GM18867 (cell line): ENCODE results near the gene CABP7.

ENCODE experiments used
- ATAC-seq: cut with Tn5 transposase; IDR thresholded peaks from one replicate; pipeline ENCODE4 v1.9.1; 2021; ENCODE audit warnings: mild to moderate bottlenecking, moderate library complexity; ENCODE audit not compliant: unreplicated experiment

Gene CABP7

DNA sequence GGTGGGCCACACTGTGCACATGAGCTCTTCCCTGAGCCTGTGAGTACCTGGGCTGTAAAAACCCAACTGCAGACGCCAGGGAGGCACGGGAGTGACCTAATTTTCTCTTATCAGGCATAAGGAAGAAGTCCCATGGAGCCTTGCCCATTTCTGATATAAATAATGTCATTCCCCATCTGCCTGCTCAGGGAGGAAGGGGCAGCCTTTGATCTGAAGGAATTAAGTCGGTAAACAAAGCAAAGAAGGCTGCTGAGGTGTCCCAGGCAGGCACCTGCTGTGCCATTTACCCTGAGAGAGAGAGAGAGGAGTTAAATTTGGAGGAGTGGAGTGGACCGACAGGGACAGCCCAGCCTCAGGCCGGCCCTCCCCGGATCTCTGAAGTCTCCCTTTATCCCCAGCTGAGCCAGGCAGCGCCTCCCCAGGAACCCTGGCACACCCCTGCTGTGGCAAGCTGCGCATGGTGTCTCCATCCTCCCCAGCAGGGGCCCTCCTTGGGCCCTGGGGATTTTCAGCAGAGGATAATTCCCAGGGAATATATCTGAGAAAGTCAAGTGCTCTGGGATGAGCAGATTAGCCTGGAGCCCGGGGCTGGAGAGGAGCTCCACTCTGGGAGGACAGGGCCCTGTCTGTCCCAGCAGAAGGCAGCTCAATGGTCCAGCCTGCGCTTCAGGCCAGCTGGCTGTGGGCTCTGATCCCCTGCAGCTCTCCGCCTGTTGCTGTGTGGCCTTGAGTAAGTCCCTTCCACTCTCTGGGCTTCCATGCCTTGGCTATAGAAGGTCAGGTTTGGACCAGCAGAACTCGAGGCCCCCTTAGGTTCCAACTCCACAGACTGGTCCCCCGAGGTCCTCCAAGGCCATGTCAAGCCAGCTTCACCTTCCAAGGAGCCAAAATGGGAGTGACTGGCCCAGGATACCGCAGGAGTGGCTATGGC, 17.5 kb upstream of the CABP7 start:
- ATAC-seq = no peak

DNA sequence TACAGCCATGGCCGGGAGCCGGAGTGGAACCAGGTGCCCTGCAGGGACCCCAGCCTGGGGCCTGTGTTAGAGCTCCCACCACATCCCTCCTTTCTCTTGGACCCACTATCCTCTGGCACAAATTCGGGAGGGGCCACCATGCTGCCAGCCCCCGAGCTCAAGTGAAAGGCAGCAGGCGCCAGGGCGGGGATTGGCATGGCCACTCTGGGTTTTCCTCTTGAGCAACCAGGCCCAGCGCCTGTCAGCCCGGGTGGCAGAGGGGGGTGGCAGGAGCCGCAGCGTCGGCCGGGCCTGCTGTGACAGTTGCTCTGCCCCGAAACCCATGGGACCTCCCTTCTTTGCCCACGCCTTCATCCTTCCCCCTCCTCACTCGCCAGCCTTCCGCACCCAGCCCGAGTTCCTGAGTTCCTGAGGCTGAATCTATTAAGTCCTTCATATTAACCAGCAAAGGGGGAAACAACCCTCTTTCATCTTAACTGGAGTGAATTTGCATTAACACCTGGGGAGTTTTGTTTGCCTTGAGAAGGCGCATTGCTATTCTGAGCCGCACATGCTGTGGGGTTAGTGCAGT, 16.8 kb upstream of the CABP7 start:
- no peak for ATAC-seq

DNA sequence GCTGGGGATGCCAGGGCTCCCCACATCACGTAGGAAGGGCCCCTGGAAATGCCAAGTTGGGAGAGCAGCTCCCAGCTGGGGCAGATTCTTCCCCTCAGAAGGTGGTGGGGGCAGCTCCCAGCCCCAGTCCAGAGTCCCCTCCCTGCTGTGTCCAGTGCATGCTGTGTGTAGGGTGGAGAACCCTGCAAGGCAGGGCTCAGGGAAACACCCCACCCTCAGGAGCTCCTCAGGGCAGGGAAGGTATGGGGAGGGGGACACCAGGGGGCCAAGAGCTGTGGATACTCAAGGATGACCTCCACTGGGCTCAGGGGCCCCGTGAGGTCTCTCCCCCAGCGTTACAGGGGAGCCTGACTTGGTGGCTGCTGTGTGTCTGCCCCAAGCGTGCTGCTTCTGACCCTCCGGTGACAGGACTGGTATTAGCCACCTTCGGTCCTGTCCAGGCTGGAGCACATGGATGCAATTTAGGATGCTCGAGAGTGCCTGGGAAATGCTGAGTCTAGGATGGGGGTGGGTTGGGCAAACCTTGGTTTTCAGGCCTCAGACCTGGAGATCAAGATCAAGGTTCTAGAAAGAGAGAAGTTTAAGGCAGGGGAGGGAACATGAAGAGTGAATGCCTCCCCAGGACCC, 16.1 kb upstream of the CABP7 start:
- no peak for ATAC-seq

DNA sequence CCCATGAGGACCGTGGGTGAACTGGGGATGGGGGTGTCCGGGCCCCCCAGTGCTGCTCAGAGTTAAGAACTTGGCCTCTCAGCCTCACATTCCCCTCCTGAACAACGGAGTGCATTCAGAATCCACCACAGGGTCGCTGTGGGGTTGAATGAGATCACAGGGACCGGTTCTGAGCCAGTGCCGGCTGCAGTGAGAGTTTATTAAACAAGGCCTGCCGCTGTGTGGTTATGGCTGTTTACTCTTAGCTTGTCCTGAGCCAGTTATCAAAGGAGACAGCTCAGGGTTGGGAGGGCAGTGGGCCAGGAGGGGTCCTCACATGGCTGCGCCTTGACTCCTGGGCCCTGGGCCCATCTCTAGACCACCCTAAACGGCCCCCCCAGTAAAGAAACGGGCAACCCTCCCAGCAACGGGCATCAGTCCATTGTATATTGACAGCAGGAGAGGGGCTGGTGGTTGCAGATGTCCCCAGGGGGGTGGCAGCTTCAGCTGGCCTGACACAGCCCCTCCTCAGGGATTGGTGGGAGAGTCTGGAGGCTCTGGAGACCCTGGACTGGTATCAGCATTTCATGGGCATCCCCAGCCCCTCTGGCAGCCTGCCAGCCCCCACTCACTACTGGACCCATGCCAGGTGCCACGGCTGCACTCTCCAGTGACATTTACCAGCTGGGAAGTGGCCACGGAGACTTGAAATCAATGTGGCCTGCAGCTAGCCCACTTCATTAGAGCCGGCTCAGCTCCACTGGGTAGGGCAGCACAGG, 15.1 kb upstream of the CABP7 start:
- ATAC-seq = no peak

DNA sequence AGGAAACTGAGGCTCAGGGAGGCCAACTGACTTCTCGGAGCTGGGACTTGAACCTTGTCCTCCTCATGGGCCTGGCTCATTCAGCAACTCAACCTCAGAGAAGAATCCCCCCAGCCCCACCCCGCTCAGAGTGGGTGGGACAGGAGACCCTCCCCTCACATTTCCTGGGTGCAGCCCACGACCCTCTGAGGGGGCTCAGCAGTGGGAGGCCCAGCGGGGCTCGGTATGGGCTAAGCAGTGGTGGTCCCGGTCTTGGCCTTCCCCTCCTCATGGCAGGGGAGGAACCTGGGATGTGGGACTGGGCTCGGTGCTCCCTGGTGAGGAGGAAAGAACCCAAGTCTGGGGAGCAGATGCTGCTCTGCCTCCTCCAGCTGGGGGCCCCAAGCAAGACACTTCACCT, 14.2 kb upstream of the CABP7 start:
- ATAC-seq = no peak

DNA sequence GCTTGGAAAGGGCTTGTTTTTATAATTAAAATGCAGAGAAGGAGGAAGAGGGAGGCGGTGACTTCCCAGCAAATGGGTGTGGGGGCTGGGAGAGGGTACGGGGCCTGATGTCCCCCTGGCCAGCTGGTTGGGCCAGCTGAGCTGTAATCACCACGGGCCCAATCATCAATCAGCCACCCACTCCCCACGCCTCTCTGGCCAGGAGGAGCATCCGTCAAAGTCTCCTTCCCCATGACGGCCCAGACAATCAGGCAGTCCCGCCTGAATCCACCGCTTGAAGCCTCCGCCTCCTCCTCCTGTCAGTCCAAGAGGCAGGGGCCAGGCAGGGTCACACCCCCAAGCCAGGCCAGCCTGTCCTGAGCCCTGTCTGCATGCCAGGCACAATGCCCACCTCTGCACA, 13.3 kb upstream of the CABP7 start:
- no peak for ATAC-seq

DNA sequence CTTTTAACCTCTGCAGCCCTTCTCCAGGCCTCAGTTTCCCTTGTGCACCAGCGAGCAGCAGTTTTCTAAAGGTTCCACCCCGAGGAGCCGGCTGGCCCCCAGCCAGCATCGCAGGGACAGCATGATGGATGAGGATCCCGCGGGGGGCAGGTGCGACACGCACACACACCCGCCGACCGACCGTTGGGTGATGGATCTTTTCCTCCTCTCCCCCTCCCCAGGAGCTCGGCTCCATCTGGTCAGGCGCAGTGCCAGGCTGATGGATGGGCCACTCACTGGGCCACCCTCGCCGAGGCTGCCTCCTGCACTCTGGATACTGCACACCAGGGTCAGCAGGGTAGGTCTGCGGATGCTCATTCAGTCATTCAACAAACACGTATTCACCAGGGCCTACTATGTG, 12.8 kb upstream of the CABP7 start:
- no peak for ATAC-seq

DNA sequence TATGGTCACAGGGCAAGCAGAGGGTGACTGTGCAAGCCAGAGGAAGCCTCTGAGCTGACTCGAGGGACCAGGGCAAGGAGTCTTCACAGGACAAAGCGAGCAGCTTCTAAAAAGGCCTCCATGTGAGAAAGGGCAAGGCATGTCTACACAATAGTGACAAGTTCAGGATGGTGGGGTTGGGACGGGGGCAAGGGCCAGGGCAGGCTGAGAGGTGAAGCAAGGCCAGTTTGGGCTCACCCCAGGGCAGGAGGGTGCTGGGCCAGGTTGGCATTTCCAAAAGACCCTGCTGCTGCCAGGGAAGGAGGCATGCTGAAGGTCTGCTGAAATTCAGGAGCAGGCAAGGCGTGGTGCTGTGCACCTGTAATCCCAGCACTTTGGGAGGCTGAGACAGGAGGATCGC, 12.3 kb upstream of the CABP7 start:
- no peak for ATAC-seq

DNA sequence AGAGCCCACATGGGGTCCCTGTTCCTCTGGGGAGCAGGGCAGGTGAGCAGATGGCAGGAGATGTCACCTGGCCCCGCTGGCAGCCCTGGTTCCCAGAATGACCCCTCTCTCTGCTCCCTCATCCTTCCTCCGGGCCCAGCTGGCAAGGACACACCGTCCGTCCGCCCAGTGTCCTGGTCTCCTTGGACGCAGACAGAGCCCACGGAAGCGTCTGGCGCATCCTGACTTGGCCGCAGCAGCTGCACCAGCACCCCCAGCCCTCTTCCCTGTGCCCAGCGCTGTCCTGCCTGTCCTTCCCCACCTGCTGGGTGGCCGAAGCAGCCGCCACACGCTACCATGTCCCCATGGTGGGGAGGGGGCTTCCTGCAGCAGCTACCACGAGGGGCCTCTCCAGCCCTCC, 9.6 kb upstream of the CABP7 start:
- no peak for ATAC-seq

DNA sequence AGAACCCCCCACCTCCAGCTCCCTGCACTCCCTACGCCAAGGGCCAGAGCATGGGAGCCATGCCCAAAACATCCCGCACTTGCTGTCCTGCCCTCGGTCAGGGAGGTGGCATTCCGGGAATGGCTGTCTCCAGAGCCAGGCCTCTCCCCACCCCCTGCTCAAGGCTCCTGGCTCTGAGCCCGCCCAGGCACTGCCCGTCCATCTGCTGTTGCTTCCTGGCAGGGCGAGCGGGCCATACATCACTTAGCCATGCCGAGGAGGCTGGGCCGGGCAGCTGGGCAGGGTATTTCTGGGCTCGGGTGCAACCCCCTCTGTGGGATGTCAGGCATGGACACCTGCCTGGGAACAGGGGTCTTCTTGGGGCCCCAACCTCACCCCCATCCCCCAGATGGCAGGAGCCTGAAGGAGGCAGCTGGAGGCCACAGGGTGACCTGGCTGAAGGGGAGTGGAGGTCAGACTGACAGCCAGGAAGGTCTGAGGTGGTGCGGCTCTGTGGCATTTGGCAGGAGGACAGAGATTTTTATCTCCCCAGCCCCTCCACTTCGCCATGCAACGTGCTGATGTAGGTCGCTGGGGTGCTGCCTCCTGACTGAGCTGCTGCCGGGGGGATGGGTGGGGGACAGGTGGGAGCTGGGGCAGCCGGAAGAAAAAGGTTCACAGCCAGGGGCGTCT, 8.7 kb upstream of the CABP7 start:
- no peak for ATAC-seq

DNA sequence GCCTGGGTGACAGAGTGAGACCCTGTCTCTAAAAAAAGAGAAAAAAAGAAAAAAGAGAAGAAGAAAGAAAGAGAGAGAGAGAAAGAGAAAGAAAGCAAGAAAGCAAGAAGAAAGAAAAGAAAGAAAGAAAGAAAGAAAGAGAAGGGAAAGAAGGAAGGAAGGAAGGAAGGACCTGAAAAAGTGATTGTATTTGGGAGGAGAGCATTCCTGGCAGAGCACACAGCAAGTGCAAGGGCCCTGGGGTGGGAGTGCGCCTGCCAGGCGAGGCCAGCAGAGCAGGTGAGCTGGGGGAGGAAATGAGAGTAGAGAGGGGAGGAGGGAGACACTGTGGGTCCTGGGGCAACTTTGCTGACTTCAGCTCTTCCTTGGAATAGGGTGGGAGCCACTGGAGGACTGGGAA, 7.7 kb upstream of the CABP7 start:
- no peak for ATAC-seq

DNA sequence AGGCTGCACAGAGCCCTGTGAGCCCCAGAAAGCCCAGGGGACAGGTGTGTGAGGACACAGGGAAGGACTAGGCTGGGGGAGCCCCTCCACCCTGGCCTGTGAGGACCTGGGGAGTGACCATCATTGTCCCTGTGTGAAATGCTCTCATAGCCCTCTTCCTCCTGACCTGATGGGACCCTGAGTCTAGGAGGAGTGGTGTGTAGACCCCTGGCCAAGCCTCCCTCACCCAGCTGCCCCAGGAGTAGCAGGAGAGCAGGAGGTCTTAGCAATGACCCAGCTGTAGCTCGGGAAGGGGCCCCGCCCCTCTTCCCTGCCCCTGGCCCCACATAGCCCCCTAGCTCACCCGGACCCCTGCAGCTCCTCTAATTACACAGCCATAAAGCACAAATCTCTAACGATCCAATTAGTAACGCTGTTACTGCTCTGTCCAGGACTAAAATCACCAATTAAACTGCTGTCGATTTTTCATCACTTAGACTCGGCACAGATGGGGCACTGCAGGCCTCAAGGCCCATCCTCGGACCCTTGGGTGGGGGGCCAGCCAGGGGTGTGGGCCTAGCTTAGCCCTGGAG, 6.6 kb upstream of the CABP7 start:
- no peak for ATAC-seq

DNA sequence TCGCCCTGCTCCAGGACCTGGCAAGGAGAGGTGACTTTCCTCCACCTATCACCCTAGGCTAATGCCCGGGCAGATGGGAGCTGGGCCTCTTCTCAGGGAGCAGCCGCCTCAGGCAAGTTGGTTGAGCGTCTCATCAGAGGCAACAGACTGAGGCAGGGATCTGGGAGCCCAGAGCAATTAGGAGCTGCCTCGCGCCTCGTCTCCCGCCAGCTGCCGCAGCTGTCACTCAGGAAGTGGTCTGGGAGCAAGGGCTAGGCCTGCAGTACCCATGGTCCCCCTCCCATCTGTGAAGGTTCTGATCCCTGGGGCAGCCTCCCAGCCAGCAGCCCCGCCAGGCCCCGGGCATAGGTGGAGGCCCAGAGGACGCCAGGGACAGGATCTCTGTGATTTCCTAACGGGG, 4.6 kb upstream of the CABP7 start:
- no peak for ATAC-seq

DNA sequence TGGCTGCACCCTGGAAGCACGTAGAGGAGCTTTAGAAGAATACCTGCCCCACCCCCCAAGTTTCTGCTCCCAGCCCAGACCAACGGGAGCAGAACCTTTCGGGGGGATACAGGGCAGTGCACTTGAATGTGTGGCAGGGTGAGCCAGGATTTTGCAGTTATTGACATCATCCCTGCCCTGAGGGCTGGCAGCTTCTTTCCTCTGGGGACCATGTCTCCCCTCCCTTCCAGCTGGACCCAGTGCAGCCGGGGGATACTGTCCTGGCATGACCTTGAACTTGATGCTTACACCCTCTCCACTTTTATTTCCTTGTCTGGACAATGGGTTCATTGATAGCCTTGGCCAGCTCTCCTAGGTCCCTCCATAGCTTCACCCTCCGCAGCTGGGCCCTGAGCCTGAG, 4.1 kb upstream of the CABP7 start:
- no peak for ATAC-seq

DNA sequence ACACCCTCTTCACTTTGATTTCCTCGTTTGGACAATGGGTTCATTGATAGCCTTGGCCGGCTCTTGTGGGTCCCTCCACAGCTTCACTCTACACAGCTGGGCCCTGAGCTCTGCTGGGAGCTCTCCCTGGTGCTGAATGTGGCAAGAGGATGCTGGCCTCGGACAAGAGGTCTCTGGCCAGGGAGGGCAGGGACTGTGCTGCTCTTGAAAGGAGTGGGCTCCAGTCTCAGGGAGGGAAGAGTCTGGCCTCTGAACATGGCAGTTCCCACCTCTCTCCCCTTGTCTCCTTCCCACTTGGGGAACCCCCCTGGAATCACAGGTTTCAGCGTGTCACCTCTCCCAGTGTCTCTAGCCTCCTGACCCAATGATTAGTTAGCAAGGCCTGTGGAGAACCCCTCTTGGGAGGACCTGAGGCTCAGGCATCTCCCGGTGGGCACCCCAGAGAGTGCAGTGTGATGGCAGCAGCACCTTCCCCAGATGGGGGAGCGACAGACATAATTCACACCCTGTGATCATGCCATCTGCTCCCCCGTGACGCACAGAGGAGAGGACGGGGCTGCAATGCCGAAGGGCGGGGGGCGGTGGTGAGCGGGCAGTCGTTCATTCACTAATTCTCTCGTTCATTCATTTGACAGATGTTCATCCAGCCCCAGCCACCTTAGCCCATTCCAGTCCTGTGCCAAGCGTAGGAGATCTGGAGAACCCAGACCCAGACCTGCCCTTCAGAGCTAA, 2.8 kb upstream of the CABP7 start:
- no peak for ATAC-seq

DNA sequence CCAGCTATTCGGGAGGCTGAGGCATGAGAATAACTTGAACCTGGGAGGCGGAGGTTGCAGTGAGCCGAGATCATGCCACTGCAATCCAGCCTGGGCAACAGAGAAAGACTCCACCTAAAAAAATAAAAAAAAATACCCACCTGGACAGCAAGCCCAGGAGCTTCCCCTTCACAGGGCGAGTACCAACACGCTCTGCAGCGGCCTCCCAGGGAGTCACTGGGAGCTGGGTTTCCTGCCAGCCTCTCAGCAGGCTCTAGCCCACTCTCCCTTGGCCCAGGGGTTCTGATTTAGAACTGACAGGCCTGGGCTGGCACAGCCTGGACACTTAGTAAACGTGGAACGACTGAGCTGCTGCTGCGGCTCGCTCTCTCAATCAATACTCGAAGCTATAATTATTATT, 2.0 kb upstream of the CABP7 start:
- ATAC-seq = no peak

DNA sequence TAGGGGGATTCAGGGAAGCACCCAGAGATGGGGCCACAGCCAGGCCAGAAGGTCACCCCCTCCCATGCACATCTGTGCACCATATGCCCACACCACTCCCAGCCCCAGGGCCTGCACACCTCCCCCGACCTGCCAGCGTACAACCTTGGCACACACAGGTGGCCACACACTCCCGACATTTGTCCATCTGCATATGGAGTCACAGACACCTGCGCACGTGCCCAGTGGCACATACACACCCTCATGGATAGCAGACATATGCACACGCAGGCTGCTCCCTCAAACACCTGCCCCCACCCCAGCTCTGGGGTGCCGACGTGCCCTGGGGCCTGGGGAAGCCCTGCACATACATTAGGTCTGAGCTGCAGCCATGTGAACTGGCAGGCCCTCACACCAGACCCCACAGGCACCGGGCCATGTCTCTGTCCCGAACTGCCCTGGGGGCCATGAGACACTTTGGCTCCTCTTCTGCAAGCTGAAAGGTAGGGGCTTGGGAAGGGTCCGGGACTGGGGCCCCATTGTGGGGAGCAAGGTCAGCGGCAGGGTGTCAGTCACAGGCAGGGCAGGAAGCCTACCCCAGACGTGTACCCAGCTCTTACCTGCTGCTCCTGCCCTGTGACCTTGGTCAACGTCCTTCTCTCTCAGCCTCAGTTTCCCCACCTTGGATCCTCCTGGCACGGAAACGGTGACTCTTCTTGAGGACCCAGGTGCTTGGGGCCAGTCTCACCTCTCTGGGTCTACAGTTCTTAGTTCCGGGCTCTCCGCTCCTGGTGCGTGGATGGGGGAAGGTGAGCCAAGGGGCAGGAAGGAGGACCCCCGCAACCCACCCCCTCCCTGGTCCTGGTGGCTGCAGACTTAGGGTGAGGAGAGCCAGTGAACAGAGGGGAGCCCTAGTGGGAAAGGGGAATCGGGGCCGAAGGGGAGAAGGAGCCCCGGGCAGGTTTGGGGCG, 579 bp upstream of the CABP7 start:
- ATAC-seq = no peak

DNA sequence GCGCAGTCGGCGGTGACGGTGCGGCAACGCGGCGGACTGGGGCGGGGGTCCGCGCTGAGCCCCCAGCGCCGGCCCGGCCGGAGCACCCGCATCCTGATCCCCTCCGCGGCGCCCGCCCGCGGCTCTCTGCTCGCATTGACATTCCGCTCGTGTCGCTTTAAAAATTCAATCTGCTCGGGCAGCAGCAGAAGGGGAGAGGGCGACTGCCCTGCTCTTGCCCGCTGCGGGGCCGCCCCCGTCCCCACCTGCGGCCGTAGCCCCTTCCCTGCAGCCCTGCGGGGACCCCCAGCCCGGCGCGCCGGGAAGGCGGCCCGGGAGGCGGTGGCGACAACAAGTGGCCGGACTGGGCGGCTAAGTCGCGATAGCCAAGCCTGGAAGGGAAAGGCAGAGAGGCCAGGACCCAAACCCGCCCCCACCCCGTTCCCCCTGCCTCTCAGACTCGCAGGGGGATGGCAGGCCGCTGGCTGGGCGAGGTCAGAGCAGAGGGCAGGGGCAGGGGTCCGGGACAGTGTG, 1.1 kb downstream of the CABP7 start:
- no peak for ATAC-seq

DNA sequence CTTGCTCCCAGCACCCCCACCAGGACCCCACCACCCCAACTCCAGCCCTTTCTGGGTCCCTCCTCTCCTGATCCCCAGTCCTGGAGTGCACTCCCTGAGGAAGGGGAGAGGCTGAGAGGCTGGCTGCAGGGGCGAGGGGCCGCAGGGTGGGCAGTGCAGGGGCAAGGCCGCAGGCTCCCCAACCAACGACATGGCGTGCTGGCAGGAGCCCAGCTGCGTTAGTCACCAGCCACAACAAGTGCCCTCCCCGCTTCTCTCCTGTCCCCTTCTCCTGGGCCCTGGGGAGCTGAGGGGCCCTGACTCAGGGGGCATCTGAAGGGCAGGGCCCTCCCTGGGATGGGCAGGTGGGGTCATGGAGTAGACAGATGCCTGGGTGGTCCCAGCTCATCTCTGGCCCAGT, 2.3 kb downstream of the CABP7 start:
- ATAC-seq = no peak
